Measurements from ENCODE around the gene POLR1H.

The POLR1H gene

GRCh38 chr6:30077218-30077617 is 16.2 kb downstream of the POLR1H start:
- H3K4me3 ChIP-seq (ENCODE audit: low read depth, low read length): no peak overlapping the region
- no peak for TF ChIP-seq CTCF (IDR thresholded peaks at IDR 0.05; ENCODE audit: low read depth, low read length)
- no peaks in the 10 kb centered on the region for H3K36me3 ChIP-seq
- no peaks in the 10 kb centered on the region for H3K9me3 ChIP-seq
- H3K4me1 ChIP-seq: no peaks in the 10 kb centered on the region
- DNase-seq: no peak
- H3K27me3 ChIP-seq: peaks cover 47% of the 10 kb centered on the region

- no peak for TF ChIP-seq CTCF (IDR thresholded peaks at IDR 0.05; ENCODE audit: low read depth, low read length)
- no peak for DNase-seq
- Histone ChIP-seq H3K27me3 (peaks cover 35% of the 10 kb centered on the region), H3K4me1 (no peaks in the 10 kb centered on the region), H3K9me3 (no peaks in the 10 kb centered on the region), H3K4me3 (ENCODE audit: low read depth, low read length) (no peak overlapping the region), H3K36me3 (no peaks in the 10 kb centered on the region)
These were observed 26.8 kb downstream of the POLR1H start for GRCh38 chr6:30087876-30088275.

DNA sequence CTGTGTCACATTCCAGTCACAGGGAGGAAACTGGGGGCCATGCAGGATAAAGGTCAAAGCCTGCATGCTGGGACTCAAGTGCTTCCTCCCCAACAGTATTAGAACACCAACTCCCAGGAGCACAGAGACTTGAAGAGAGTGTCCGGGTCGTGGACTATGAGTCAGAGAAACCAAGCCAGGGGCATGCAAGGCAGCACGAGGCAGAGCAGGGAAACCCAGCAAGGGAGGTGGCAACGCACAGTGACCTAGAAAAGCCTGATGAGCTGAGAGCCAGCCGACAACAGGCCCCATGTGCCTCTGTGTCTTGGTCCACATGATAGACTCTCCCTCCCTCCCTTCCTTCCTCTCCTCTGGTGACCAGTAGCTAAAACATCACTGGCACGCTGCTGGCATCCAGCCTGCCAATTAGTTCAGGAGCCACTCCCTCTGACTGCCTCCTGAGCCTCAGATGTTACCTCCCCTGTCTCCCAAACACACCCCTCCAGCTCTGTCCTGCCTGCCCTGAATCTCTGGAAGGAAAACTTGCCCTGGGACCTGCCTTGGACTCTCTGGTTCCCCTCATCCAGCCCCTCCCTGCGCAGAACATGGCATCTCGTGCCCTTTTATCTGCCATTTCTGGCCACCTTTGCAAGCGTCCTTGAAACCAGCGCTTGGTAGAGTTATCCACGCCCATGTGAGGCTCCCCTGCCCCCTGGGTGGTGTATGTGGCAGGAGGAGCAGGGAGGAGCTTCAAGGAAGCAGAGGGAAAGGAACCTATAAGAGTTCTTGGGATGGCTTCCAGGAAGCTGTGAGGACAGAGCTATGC is 30.7 kb downstream of the POLR1H start:
- Histone ChIP-seq H3K9me3 (no peaks in the 10 kb centered on the region), H3K4me1 (no peaks in the 10 kb centered on the region), H3K27me3 (peaks cover 71% of the 10 kb centered on the region), H3K4me3 (ENCODE audit: low read depth, low read length) (no peak overlapping the region), H3K36me3 (no peaks in the 10 kb centered on the region)
- no peak for DNase-seq
- TF ChIP-seq CTCF (IDR thresholded peaks at IDR 0.05; ENCODE audit: low read depth, low read length): no peak

DNA sequence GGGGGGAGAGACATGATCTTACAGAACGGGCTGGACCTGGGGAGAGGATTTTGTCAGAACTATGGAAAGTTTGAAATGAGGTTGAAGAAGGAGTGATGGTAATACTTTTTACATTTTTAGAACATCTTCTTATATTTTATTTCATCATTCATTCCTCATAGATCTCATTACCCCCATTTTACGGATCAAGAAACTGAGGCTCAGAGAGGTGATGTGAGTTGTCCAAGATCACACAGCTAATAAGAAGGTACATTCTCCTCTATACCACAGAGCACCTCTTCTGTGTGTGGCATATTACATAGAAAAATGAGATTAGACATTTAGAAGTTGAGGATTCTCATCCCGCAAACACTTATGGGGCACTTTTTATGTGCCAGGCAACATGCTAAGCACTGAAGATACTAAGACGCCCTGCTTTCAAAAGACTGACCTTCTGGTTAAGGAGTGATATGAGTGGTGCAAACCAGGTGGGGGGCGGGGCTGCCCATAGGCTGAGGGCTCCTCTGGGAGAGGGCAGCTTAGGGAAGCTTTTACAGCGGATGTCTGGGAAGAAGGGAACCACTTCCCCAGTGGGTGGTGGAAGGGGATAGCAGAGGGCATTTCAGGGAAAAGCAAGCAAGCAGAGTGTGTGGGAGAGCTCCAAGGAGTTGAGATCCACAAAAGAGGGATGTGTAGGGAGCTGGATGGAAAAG is 31.9 kb downstream of the POLR1H start:
- H3K4me1 ChIP-seq: no peaks in the 10 kb centered on the region
- no peak overlapping the region for H3K4me3 ChIP-seq (ENCODE audit: low read depth, low read length)
- no peak for TF ChIP-seq CTCF (IDR thresholded peaks at IDR 0.05; ENCODE audit: low read depth, low read length)
- no peaks in the 10 kb centered on the region for H3K36me3 ChIP-seq
- no peaks in the 10 kb centered on the region for H3K9me3 ChIP-seq
- H3K27me3 ChIP-seq: peaks cover 77% of the 10 kb centered on the region
- no peak for DNase-seq

- no peaks in the 10 kb centered on the region for H3K36me3 ChIP-seq
- no peak for TF ChIP-seq CTCF (IDR thresholded peaks at IDR 0.05; ENCODE audit: low read depth, low read length)
- no peaks in the 10 kb centered on the region for H3K4me1 ChIP-seq
- no peak for DNase-seq
- no peaks in the 10 kb centered on the region for H3K9me3 ChIP-seq
- H3K4me3 ChIP-seq (ENCODE audit: low read depth, low read length): no peak overlapping the region
- H3K27me3 ChIP-seq: peaks cover 83% of the 10 kb centered on the region
These were observed 33.0 kb downstream of the POLR1H start for GRCh38 chr6:30093951-30094661.

Measured in BE2C (cell line).